Measurements from ENCODE around the gene AGBL2. TPM values are rescaled to one million over a fixed set of nuclear protein-coding genes. Genes with fewer than 3 reads are reported as not detected.
"Not testable (repeated sequence)": the region's sequence is repeated elsewhere in the genome, so short reads cannot be mapped to it uniquely, and the experiment has no call there.

AGBL2 gene
- 0.05 and 0.67 TPM in 2 replicates for total RNA-seq
- 1.5 TPM for polyA plus RNA-seq (2012)

GRCh38 chr11:47715082-47715669 lies at the start of gene AGBL2:
Gene AGBL2 (minus strand): TSS chr11:47715369. CDS start chr11:47714650, 719 bp downstream.
- DNase-seq (ENCODE audit: low read depth): peak; percentile 71

- not testable (repeated sequence) for DNase-seq (ENCODE audit: low read depth)
These were observed 44.1 kb upstream of the AGBL2 start for GRCh38 chr11:47759291-47759690.

GRCh38 chr11:47756208-47756607 lies 41.0 kb upstream of the AGBL2 start:
- DNase-seq (ENCODE audit: low read depth): no peak

- DNase-seq (ENCODE audit: low read depth): no peak
These were observed 35.6 kb upstream of the AGBL2 start for GRCh38 chr11:47750725-47751124.

GRCh38 chr11:47742494-47742893 lies 27.3 kb upstream of the AGBL2 start:
- not testable (repeated sequence) for DNase-seq (ENCODE audit: low read depth)

- not testable (repeated sequence) for DNase-seq (ENCODE audit: low read depth)
These were observed 22.6 kb upstream of the AGBL2 start for GRCh38 chr11:47737817-47738216.

GRCh38 chr11:47732271-47732670 lies 17.1 kb upstream of the AGBL2 start:
- DNase-seq (ENCODE audit: low read depth): no peak

- DNase-seq (ENCODE audit: low read depth): no peak
These were observed 16.3 kb upstream of the AGBL2 start for GRCh38 chr11:47731475-47731874.

GRCh38 chr11:47726878-47727514 lies 11.8 kb upstream of the AGBL2 start:
- DNase-seq (ENCODE audit: low read depth): no peak

- no peak for DNase-seq (ENCODE audit: low read depth)
These were observed 10.9 kb upstream of the AGBL2 start for GRCh38 chr11:47726118-47726442.

GRCh38 chr11:47725442-47726117 lies 10.4 kb upstream of the AGBL2 start:
- DNase-seq (ENCODE audit: low read depth): no peak

- peak; percentile 36 for DNase-seq (ENCODE audit: low read depth)
These were observed 9.0 kb upstream of the AGBL2 start for GRCh38 chr11:47724041-47724729.

GRCh38 chr11:47723041-47723440 lies 7.9 kb upstream of the AGBL2 start:
- DNase-seq (ENCODE audit: low read depth): peak; percentile 51

- DNase-seq (ENCODE audit: low read depth): no peak
These were observed 5.5 kb upstream of the AGBL2 start for GRCh38 chr11:47720651-47721050.

GRCh38 chr11:47716692-47717091 lies 1.5 kb upstream of the AGBL2 start:
- DNase-seq (ENCODE audit: low read depth): no peak

- no peak for DNase-seq (ENCODE audit: low read depth)
These were observed 551 bp downstream of the AGBL2 start for GRCh38 chr11:47714554-47715081.

GRCh38 chr11:47711816-47712215 lies 3.4 kb downstream of the AGBL2 start:
- DNase-seq (ENCODE audit: low read depth): no peak

GRCh38 chr11:47711225-47711624 lies 3.9 kb downstream of the AGBL2 start:
- DNase-seq (ENCODE audit: low read depth): no peak

GRCh38 chr11:47707275-47707786 lies 7.8 kb downstream of the AGBL2 start:
- not testable (repeated sequence) for DNase-seq (ENCODE audit: low read depth)

- DNase-seq (ENCODE audit: low read depth): peak; percentile 3
These were observed 9.4 kb downstream of the AGBL2 start for GRCh38 chr11:47705721-47706120.

- DNase-seq (ENCODE audit: low read depth): no peak
These were observed 23.2 kb downstream of the AGBL2 start for GRCh38 chr11:47691979-47692378.

- DNase-seq (ENCODE audit: low read depth): no peak
These were observed 25.7 kb downstream of the AGBL2 start for GRCh38 chr11:47689480-47689879.

Data from myocyte (in vitro differentiated cells).